Measurements from ENCODE around the gene OR6P1.

OR6P1 gene

GRCh38 chr1:158570480-158570879 is at the start of gene OR6P1:
Gene OR6P1 (minus strand): TSS chr1:158570580. CDS start chr1:158563604, 6,976 bp downstream.
- no peak for ATAC-seq

GRCh38 chr1:158613764-158614163 is 43.4 kb upstream of the OR6P1 start:
- no peak for ATAC-seq

- ATAC-seq, result no peak
These were observed 41.5 kb upstream of the OR6P1 start for GRCh38 chr1:158611916-158612315.

GRCh38 chr1:158607296-158607695 is 36.9 kb upstream of the OR6P1 start:
- ATAC-seq, result no peak

GRCh38 chr1:158604968-158605367 is 34.6 kb upstream of the OR6P1 start, which contains the start of gene OR10Z1:
Gene OR10Z1 (plus strand): TSS chr1:158605268. CDS start chr1:158606439, 1,171 bp downstream.
- ATAC-seq, result no peak

GRCh38 chr1:158600735-158601134 is 30.4 kb upstream of the OR6P1 start:
- no peak for ATAC-seq

- no peak for ATAC-seq
These were observed 16.6 kb upstream of the OR6P1 start for GRCh38 chr1:158586942-158587341.

GRCh38 chr1:158583962-158584361 is 13.6 kb upstream of the OR6P1 start:
- ATAC-seq, result no peak

- no peak for ATAC-seq
These were observed 9.4 kb upstream of the OR6P1 start, which contains the start of gene OR10X1 for GRCh38 chr1:158579733-158580132. Gene OR10X1 (minus strand): TSS chr1:158579899. CDS start chr1:158579899, 0 bp downstream.

GRCh38 chr1:158577561-158577960 is 7.2 kb upstream of the OR6P1 start:
- no peak for ATAC-seq

GRCh38 chr1:158572226-158572625 is 1.8 kb upstream of the OR6P1 start:
- ATAC-seq, result no peak

GRCh38 chr1:158564608-158565007 is 5.8 kb downstream of the OR6P1 start:
- no peak for ATAC-seq

- no peak for ATAC-seq
These were observed 6.5 kb downstream of the OR6P1 start for GRCh38 chr1:158563853-158564252.

- no peak for ATAC-seq
These were observed 10.7 kb downstream of the OR6P1 start for GRCh38 chr1:158559696-158560095.

GRCh38 chr1:158554352-158554751 is 16.0 kb downstream of the OR6P1 start, which contains the start of gene OR6Y1:
Gene OR6Y1 (minus strand): TSS chr1:158554405. CDS start chr1:158548105, 6,300 bp downstream.
- ATAC-seq, result no peak

GRCh38 chr1:158552296-158552695 is 18.1 kb downstream of the OR6P1 start:
- ATAC-seq, result no peak

GRCh38 chr1:158547533-158547932 is 22.8 kb downstream of the OR6P1 start:
- no peak for ATAC-seq

GRCh38 chr1:158537609-158538008 is 32.8 kb downstream of the OR6P1 start:
- no peak for ATAC-seq

GRCh38 chr1:158534496-158534895 is 35.9 kb downstream of the OR6P1 start:
- no peak for ATAC-seq

- ATAC-seq, result no peak
These were observed 43.1 kb downstream of the OR6P1 start for GRCh38 chr1:158527190-158527815.

GRCh38 chr1:158521666-158522058 is 48.7 kb downstream of the OR6P1 start:
- no peak for ATAC-seq

- no peak for ATAC-seq
These were observed 49.3 kb downstream of the OR6P1 start for GRCh38 chr1:158520955-158521665.

GRCh38 chr1:158520021-158520420 is 50.4 kb downstream of the OR6P1 start:
- ATAC-seq, result no peak

- no peak for ATAC-seq
These were observed 53.4 kb downstream of the OR6P1 start for GRCh38 chr1:158516966-158517365.
